ENCODE data around the gene MAPRE2.
"Not testable (repeated sequence)": the region's sequence is repeated elsewhere in the genome, so short reads cannot be mapped to it uniquely, and the experiment has no call there.

Gene MAPRE2

GRCh38 chr18:35096677-35097011 is 55.4 kb downstream of the MAPRE2 start:
- no peaks in the 10 kb centered on the region for H3K4me1 ChIP-seq (ENCODE audit: control insufficient read depth, insufficient read depth, low read length)
- H3K4me3 ChIP-seq (ENCODE audit: low read length) = no peak overlapping the region
- H3K36me3 ChIP-seq (ENCODE audit: control insufficient read depth, insufficient read depth, low read length, severe bottlenecking) = no peaks in the 10 kb centered on the region
- no peaks in the 10 kb centered on the region for H3K27me3 ChIP-seq (replicated peaks; ENCODE audit: control insufficient read depth, insufficient read depth, low read length)
- H3K9ac ChIP-seq (ENCODE audit: low read length) = no peak overlapping the region
- H3K9me3 ChIP-seq (ENCODE audit: control insufficient read depth, low read length) = no peaks in the 10 kb centered on the region
- DNase-seq (ENCODE audit: low read depth) = no peak

- H3K9me3 ChIP-seq (ENCODE audit: control insufficient read depth, low read length) = no peaks in the 10 kb centered on the region
- H3K27me3 ChIP-seq (replicated peaks; ENCODE audit: control insufficient read depth, insufficient read depth, low read length) = no peaks in the 10 kb centered on the region
- no peak overlapping the region for H3K9ac ChIP-seq (ENCODE audit: low read length)
- no peaks in the 10 kb centered on the region for H3K4me1 ChIP-seq (ENCODE audit: control insufficient read depth, insufficient read depth, low read length)
- H3K4me3 ChIP-seq (ENCODE audit: low read length) = no peak overlapping the region
- H3K36me3 ChIP-seq (ENCODE audit: control insufficient read depth, insufficient read depth, low read length, severe bottlenecking) = no peaks in the 10 kb centered on the region
- no peak for DNase-seq (ENCODE audit: low read depth)
Measured at GRCh38 chr18:35097195-35097594, 56.0 kb downstream of the MAPRE2 start.

- H3K9ac ChIP-seq (ENCODE audit: low read length) = no peak overlapping the region
- H3K36me3 ChIP-seq (ENCODE audit: control insufficient read depth, insufficient read depth, low read length, severe bottlenecking) = no peaks in the 10 kb centered on the region
- no peaks in the 10 kb centered on the region for H3K4me1 ChIP-seq (ENCODE audit: control insufficient read depth, insufficient read depth, low read length)
- no peaks in the 10 kb centered on the region for H3K27me3 ChIP-seq (replicated peaks; ENCODE audit: control insufficient read depth, insufficient read depth, low read length)
- H3K4me3 ChIP-seq (ENCODE audit: low read length) = no peak overlapping the region
- DNase-seq (ENCODE audit: low read depth) = no peak
- no peaks in the 10 kb centered on the region for H3K9me3 ChIP-seq (ENCODE audit: control insufficient read depth, low read length)
Measured at GRCh38 chr18:35097763-35098162, 56.5 kb downstream of the MAPRE2 start.

- Histone ChIP-seq H3K36me3 (ENCODE audit: control insufficient read depth, insufficient read depth, low read length, severe bottlenecking) (no peaks in the 10 kb centered on the region), H3K27me3 (replicated peaks; ENCODE audit: control insufficient read depth, insufficient read depth, low read length) (no peaks in the 10 kb centered on the region), H3K4me1 (ENCODE audit: control insufficient read depth, insufficient read depth, low read length) (no peaks in the 10 kb centered on the region), H3K4me3 (ENCODE audit: low read length) (no peak overlapping the region), H3K9me3 (ENCODE audit: control insufficient read depth, low read length) (no peaks in the 10 kb centered on the region), H3K9ac (ENCODE audit: low read length) (no peak overlapping the region)
- no peak for DNase-seq (ENCODE audit: low read depth)
Measured at GRCh38 chr18:35099911-35100310, 58.7 kb downstream of the MAPRE2 start.

GRCh38 chr18:35104391-35105051 is 63.3 kb downstream of the MAPRE2 start:
- no peak overlapping the region for H3K4me3 ChIP-seq (ENCODE audit: low read length)
- H3K9ac ChIP-seq (ENCODE audit: low read length) = no peak overlapping the region
- no peaks in the 10 kb centered on the region for H3K4me1 ChIP-seq (ENCODE audit: control insufficient read depth, insufficient read depth, low read length)
- H3K36me3 ChIP-seq (ENCODE audit: control insufficient read depth, insufficient read depth, low read length, severe bottlenecking) = no peaks in the 10 kb centered on the region
- no peak for DNase-seq (ENCODE audit: low read depth)
- H3K27me3 ChIP-seq (replicated peaks; ENCODE audit: control insufficient read depth, insufficient read depth, low read length) = no peaks in the 10 kb centered on the region
- no peaks in the 10 kb centered on the region for H3K9me3 ChIP-seq (ENCODE audit: control insufficient read depth, low read length)

- no peaks in the 10 kb centered on the region for H3K4me1 ChIP-seq (ENCODE audit: control insufficient read depth, insufficient read depth, low read length)
- no peaks in the 10 kb centered on the region for H3K36me3 ChIP-seq (ENCODE audit: control insufficient read depth, insufficient read depth, low read length, severe bottlenecking)
- H3K9me3 ChIP-seq (ENCODE audit: control insufficient read depth, low read length) = no peaks in the 10 kb centered on the region
- no peak for DNase-seq (ENCODE audit: low read depth)
- H3K4me3 ChIP-seq (ENCODE audit: low read length) = no peak overlapping the region
- no peaks in the 10 kb centered on the region for H3K27me3 ChIP-seq (replicated peaks; ENCODE audit: control insufficient read depth, insufficient read depth, low read length)
- H3K9ac ChIP-seq (ENCODE audit: low read length) = no peak overlapping the region
Measured at GRCh38 chr18:35106013-35106844, 65.0 kb downstream of the MAPRE2 start.

GRCh38 chr18:35106845-35107148 is 65.6 kb downstream of the MAPRE2 start:
- DNase-seq (ENCODE audit: low read depth) = no peak
- Histone ChIP-seq H3K4me3 (ENCODE audit: low read length) (no peak overlapping the region), H3K36me3 (ENCODE audit: control insufficient read depth, insufficient read depth, low read length, severe bottlenecking) (no peaks in the 10 kb centered on the region), H3K9ac (ENCODE audit: low read length) (no peak overlapping the region), H3K4me1 (ENCODE audit: control insufficient read depth, insufficient read depth, low read length) (no peaks in the 10 kb centered on the region), H3K27me3 (replicated peaks; ENCODE audit: control insufficient read depth, insufficient read depth, low read length) (no peaks in the 10 kb centered on the region), H3K9me3 (ENCODE audit: control insufficient read depth, low read length) (no peaks in the 10 kb centered on the region)

- no peaks in the 10 kb centered on the region for H3K27me3 ChIP-seq (replicated peaks; ENCODE audit: control insufficient read depth, insufficient read depth, low read length)
- no peaks in the 10 kb centered on the region for H3K4me1 ChIP-seq (ENCODE audit: control insufficient read depth, insufficient read depth, low read length)
- H3K9ac ChIP-seq (ENCODE audit: low read length) = no peak overlapping the region
- no peaks in the 10 kb centered on the region for H3K9me3 ChIP-seq (ENCODE audit: control insufficient read depth, low read length)
- no peak overlapping the region for H3K4me3 ChIP-seq (ENCODE audit: low read length)
- H3K36me3 ChIP-seq (ENCODE audit: control insufficient read depth, insufficient read depth, low read length, severe bottlenecking) = no peaks in the 10 kb centered on the region
- no peak for DNase-seq (ENCODE audit: low read depth)
Measured at GRCh38 chr18:35107216-35107615, 66.0 kb downstream of the MAPRE2 start.

- not testable (repeated sequence) for H3K4me3 ChIP-seq (ENCODE audit: low read length); H3K36me3 ChIP-seq (ENCODE audit: control insufficient read depth, insufficient read depth, low read length, severe bottlenecking); H3K4me1 ChIP-seq (ENCODE audit: control insufficient read depth, insufficient read depth, low read length); DNase-seq (ENCODE audit: low read depth); H3K27me3 ChIP-seq (replicated peaks; ENCODE audit: control insufficient read depth, insufficient read depth, low read length); H3K9ac ChIP-seq (ENCODE audit: low read length); H3K9me3 ChIP-seq (ENCODE audit: control insufficient read depth, low read length)
Measured at GRCh38 chr18:35108088-35108487, 66.9 kb downstream of the MAPRE2 start.

- no peak for DNase-seq (ENCODE audit: low read depth)
- Histone ChIP-seq H3K4me3 (ENCODE audit: low read length) (no peak overlapping the region), H3K27me3 (replicated peaks; ENCODE audit: control insufficient read depth, insufficient read depth, low read length) (no peaks in the 10 kb centered on the region), H3K9me3 (ENCODE audit: control insufficient read depth, low read length) (no peaks in the 10 kb centered on the region), H3K4me1 (ENCODE audit: control insufficient read depth, insufficient read depth, low read length) (no peaks in the 10 kb centered on the region), H3K9ac (ENCODE audit: low read length) (no peak overlapping the region), H3K36me3 (ENCODE audit: control insufficient read depth, insufficient read depth, low read length, severe bottlenecking) (no peaks in the 10 kb centered on the region)
Measured at GRCh38 chr18:35110059-35110458, 68.8 kb downstream of the MAPRE2 start.

- H3K9ac ChIP-seq (ENCODE audit: low read length) = no peak overlapping the region
- H3K4me3 ChIP-seq (ENCODE audit: low read length) = no peak overlapping the region
- DNase-seq (ENCODE audit: low read depth) = no peak
- no peaks in the 10 kb centered on the region for H3K36me3 ChIP-seq (ENCODE audit: control insufficient read depth, insufficient read depth, low read length, severe bottlenecking)
- no peaks in the 10 kb centered on the region for H3K27me3 ChIP-seq (replicated peaks; ENCODE audit: control insufficient read depth, insufficient read depth, low read length)
- H3K9me3 ChIP-seq (ENCODE audit: control insufficient read depth, low read length) = no peaks in the 10 kb centered on the region
- no peaks in the 10 kb centered on the region for H3K4me1 ChIP-seq (ENCODE audit: control insufficient read depth, insufficient read depth, low read length)
Measured at GRCh38 chr18:35110554-35111485, 69.6 kb downstream of the MAPRE2 start.
